OCI-LY7 (cell line): ENCODE measurements around the gene KCNMA1.

Experiments used
- CTCF ChIP-seq: fragments of 200-600 bp; sonication (generic); conservative IDR thresholded peaks from 2 replicates; pipeline ENCODE4 v1.5.1; 2014; ENCODE audit warnings: mild to moderate bottlenecking, antibody characterized with exemption, low read length, moderate library complexity, mixed read lengths
- EZH2phosphoT487 ChIP-seq: fragments of 200-600 bp; sonication (generic); IDR thresholded peaks from 2 replicates; pipeline ENCODE4 v1.6.1; 2018; ENCODE audit warnings: low read depth, borderline replicate concordance, mild to moderate bottlenecking, mixed run types, antibody characterized with exemption, low read length, moderate library complexity, mixed read lengths

DNA sequence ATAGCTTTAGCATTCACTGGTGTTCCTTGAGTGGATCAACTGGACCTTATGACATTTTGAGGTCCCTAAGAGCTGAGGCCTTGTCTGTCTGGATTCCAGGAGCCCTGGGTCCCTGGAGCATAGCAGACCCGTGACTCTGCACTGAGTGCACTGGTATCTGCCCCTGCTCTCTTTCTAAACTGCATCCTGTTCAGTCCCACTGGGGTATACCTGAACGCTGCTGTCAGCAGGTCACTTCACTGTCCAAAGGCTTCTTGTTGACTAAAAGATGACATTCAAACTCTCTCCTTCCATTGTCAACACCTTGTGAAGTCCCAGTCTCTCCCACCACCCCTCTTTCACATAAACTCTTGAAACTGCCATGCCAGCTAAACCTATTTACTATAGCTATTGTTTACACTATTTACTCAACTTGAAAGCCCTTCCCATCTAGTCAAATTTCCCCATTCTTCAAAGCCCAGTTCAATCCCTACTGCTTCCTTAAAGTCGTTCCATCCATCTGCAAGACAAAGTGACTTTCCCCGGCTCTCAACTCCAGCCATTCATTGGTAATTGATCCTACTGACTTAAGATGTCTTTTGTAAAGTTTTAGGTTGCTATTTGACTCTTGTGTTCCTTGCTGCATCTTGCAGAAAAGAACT lies 523.3 kb downstream of the KCNMA1 start:
- TF ChIP-seq CTCF (no peak), EZH2phosphoT487 (no peak)
